Activated T-helper 17 cell treated with anti-CD3 and anti-CD28 coated beads, Interleukin-2, amount 50 U/mL, for 72 hours (primary cell): ENCODE data around the gene UBD. TPM values are rescaled to one million over a fixed set of nuclear protein-coding genes. Genes with fewer than 3 reads are reported as not detected.

Experiments used
- ATAC-seq: fragments of 150-1000 bp; cut with Tn5 transposase; replicated peaks from 2 replicates; pipeline ENCODE4 v1.10.0; 2021; ENCODE audit warnings: mild to moderate bottlenecking, moderate library complexity
- H3K27ac Mint-ChIP-seq: one replicate; pipeline ENCODE4 v1.8.0; 2022; ENCODE audit warnings: mixed read lengths
- H3K27me3 Mint-ChIP-seq: one replicate; pipeline ENCODE4 v1.8.0; 2022; ENCODE audit warnings: mixed read lengths
- H3K36me3 Mint-ChIP-seq: one replicate; pipeline ENCODE4 v1.8.0; 2022; ENCODE audit warnings: low read depth, mild to moderate bottlenecking, mixed read lengths
- H3K4me1 Mint-ChIP-seq: one replicate; pipeline ENCODE4 v1.8.0; 2022; ENCODE audit warnings: mixed read lengths
- H3K4me3 Mint-ChIP-seq: one replicate; pipeline ENCODE4 v1.8.0; 2022; ENCODE audit warnings: mild to moderate bottlenecking, mixed read lengths
- H3K9me3 Mint-ChIP-seq: one replicate; pipeline ENCODE4 v1.8.0; 2022; ENCODE audit warnings: mixed read lengths
- total RNA-seq, 2 donors: library from RNA; stranded (reverse); gene quantifications; one replicate each; pipeline ENCODE4 v1.2.3, GENCODE V29; 2022

The UBD gene
- total RNA-seq = 1 to 10 TPM in 1 of 2 donors, under 1 TPM in 1; 0.84 to 3.7 TPM

DNA sequence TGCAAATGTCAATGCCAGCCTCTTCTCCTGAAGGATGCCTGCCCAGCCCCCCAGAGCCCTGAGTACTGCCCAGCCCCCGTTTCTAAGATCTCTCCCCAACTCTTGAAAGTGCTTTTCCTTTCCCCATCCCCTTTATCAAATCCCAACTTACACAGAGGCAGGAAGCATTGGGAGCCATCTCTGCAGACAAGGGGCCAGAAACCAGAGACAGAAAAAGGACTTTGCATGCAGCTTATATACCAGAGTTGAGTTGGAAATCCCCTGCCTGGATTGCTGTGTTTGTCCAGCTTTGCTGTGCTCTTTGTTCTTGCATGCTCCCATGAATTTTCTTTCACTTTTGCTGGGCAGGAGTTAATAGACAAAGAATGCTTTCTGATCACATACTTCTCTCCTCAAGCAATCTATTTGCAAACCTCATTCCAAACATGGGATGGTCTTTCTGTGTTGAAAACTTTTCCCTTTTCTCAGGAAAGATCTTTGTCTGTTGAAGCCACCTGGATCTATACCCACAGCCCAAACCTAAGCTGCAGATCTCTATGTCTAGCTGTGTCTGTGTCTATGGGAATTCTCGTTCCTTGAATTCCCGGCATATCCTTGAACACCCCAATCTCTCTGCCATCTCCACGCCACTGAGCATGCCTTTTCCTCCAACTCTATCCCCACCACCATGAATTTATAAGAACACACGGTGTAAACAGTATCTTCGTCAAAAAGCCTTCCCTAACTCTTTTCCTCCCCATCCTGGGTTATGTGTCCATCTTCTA, at the start of gene UBD:
Gene UBD, minus strand, starts transcription at position 209 of the 764 bp plus-strand sequence. Its CDS starts 31 bp downstream, at position 178.
- Mint-ChIP-seq H3K4me1 (no peaks in the 10 kb centered on the region), H3K36me3 (no peaks in the 10 kb centered on the region), H3K27ac (no peak within 1 kb of the TSS), H3K27me3 (peaks cover 48% of the 10 kb centered on the region), H3K9me3 (no peaks in the 10 kb centered on the region), H3K4me3 (no peak within 1 kb of the TSS)
- ATAC-seq = no peak

DNA sequence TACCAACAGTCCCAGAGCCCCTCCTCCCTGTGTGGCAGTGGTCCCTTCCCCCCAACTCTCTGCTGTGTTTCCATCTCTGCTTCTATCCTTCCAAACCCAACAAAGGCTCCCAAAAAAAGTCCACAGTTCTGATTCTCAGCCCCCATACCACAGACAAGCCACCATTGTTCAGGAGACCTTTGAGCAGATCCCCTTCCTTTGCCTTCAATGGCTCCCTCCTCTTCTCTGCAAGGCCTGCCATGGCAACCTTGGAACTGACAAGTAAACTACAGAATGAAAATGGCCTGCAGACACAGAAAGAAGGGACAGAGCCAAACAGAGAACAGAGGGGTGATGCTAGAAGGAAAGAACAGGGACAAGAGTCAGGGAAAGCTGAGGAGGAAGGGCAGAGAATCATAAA, 48.6 kb upstream of the UBD start:
- ATAC-seq = no peak
- no peaks in the 10 kb centered on the region for H3K4me1 Mint-ChIP-seq
- H3K36me3 Mint-ChIP-seq = peaks cover 90% of the 10 kb centered on the region
- H3K27ac Mint-ChIP-seq = peak overlapping the region; percentile 65
- no peaks in the 10 kb centered on the region for H3K9me3 Mint-ChIP-seq
- H3K27me3 Mint-ChIP-seq = no peaks in the 10 kb centered on the region
- H3K4me3 Mint-ChIP-seq = no peak overlapping the region

DNA sequence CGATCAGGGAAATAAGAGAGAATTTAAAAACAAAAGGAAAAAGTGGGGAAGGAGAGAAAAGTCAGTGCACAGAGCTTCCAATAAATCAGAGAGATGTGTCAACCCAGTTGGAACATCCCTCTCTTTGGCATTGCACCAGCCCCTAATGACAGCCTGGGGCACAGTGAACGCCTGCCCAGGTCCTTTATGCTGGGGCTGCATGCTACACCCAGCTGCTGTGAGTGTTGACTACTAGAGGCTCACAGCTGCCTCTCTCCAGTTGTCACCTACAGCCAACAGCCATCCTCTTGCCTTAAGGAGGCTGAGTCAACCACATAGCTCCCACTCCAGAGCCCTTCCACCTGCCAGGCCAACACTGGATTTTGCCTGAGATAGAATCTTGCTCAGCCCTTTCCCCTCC, 44.4 kb upstream of the UBD start:
- ATAC-seq = no peak
- H3K27ac Mint-ChIP-seq = no peak overlapping the region
- H3K9me3 Mint-ChIP-seq = no peaks in the 10 kb centered on the region
- H3K36me3 Mint-ChIP-seq = peaks cover 78% of the 10 kb centered on the region
- no peak overlapping the region for H3K4me3 Mint-ChIP-seq
- H3K27me3 Mint-ChIP-seq = no peaks in the 10 kb centered on the region
- no peaks in the 10 kb centered on the region for H3K4me1 Mint-ChIP-seq

DNA sequence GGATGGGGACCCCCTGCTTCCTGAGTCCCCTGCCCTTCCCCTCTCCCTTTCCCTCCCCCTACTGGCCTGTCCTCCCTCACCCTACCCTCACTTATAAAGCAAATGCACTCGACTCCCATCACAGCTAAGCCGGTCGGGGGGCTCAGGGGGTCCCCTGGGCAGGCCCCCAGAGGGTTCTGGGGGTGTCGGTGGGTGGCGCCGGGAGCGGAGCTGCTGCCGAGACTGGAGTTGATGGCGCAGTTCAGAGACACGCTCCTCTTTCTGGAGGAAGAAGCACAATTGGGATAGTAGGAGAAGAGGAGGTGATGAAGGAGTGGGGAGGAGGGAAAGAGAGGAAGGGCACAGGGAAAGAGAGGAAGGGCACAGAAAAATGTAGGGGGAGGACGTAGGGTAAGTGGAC, 43.9 kb upstream of the UBD start:
- Mint-ChIP-seq H3K4me3 (no peak overlapping the region), H3K27me3 (no peaks in the 10 kb centered on the region)

DNA sequence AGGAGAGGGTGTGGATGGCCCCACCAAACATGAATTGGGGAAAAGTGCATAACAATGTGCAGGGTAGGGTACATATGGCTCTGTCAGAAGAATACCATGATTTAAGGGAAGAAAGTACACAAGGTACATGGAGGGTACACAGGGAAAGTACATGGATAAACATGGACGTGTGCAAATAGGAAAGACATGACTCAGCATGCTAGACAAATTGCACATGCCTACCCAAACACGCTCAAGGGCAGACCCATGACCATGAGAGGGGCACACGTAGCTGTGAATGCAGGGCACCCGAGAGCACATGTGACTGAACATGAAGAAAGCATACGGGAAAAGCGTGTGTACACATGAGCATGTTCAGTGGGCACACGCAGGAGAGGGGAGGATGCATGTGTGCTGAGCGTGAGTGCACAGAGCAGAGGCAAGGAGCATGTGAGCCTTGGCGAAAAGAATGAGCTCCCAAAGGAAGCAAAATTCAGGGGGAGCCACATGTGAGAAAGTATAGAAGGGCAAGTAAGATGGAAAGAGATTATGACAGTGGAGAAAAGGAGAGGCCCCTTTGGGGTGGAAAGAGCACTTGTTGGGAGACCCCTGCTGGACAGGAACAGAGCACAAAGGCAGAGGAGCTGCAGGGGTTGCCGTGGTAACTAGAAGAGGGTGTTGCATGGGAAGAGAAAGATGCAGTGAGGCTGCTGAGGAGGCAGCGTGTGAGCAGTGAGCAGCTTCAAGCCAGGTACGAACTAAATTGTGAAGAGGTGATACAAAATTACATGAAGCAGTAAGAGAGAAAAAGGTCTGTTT, 43.2 kb upstream of the UBD start:
- Mint-ChIP-seq H3K9me3 (no peaks in the 10 kb centered on the region), H3K4me1 (no peaks in the 10 kb centered on the region), H3K36me3 (peaks cover 66% of the 10 kb centered on the region), H3K27me3 (no peaks in the 10 kb centered on the region), H3K4me3 (no peak overlapping the region), H3K27ac (peak overlapping the region; percentile 31)
- no peak for ATAC-seq

More for the DNA sequence above, 43.9 kb upstream of the UBD start:
- no peaks in the 10 kb centered on the region for H3K9me3 Mint-ChIP-seq
- peaks cover 73% of the 10 kb centered on the region for H3K36me3 Mint-ChIP-seq
- no peak for ATAC-seq
- no peaks in the 10 kb centered on the region for H3K4me1 Mint-ChIP-seq
- no peak overlapping the region for H3K27ac Mint-ChIP-seq

DNA sequence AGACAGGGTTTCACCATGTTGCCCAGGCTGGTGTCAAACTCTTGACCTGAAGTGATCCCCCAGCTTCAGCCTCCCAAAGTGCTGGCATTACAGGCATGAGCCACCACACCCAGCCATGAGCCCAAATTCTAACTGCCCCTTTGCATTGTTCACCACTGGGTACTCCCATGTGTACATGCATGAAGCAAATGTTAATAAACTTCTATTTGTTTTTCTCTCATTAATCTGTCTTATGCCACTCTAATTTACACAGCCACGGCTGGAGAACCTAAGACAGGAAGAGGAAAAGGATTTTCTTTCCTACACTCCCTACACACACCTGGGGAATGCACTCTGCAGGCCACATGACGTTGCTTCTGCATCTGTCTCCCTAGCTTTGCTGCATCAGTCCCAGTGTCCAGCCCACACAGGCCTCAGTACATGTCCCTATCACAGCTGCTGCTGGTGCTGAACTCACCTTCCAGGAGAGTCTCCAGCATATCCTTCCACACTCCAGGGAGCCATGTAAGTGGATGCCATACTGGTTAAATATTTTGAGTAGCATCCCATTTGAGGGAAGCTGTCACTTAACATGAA, 38.7 kb upstream of the UBD start:
- Mint-ChIP-seq H3K27ac (no peak overlapping the region), H3K4me3 (no peak overlapping the region), H3K9me3 (no peaks in the 10 kb centered on the region), H3K27me3 (no peaks in the 10 kb centered on the region), H3K4me1 (no peaks in the 10 kb centered on the region), H3K36me3 (peaks cover 24% of the 10 kb centered on the region)
- ATAC-seq = no peak

DNA sequence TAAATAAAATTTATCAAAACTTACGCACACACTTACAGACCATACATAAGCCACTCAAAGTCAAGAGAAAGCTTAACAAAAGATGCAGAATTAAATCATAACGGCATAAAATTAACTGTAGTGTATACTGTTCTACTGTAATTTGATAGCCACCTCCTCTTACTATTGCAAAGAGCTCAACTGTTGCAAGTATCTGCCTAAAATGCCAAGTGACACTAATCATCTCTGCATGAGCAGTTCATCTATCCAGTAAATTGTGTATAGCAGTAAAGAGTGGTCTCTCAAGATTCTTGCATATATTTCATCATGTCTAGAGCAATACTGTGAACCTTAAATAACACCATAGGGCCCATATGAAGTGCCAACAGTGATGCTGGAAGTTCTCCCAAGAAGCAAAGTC, 37.7 kb upstream of the UBD start:
- no peaks in the 10 kb centered on the region for H3K27me3 Mint-ChIP-seq
- no peaks in the 10 kb centered on the region for H3K4me1 Mint-ChIP-seq
- ATAC-seq = no peak
- H3K4me3 Mint-ChIP-seq = no peak overlapping the region
- H3K27ac Mint-ChIP-seq = no peak overlapping the region
- H3K36me3 Mint-ChIP-seq = peaks cover 13% of the 10 kb centered on the region
- no peaks in the 10 kb centered on the region for H3K9me3 Mint-ChIP-seq

DNA sequence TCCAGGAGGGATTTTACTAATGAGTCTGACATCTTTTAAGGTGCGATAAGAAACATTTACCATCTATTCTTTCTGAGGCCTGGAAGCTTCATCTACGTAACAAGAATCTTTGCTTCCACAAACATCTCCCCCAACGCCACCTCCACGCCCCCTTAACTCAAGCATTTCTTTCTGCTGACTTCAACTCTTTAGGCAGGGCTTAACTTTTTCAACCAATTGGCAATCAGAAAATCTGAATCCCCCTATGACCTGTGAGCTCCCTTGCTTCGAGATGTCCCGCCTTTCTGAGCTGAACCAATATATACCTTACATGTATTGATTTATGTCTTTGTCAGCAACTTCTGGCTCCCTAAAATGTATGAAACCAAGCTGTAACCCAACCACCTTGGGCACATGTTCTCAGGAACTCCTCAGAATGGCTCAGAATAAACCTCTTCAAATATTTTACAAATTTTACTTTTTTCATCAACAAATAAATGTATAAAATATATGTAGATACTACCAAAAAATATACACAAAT, 36.9 kb upstream of the UBD start:
- Mint-ChIP-seq H3K4me3 (no peak overlapping the region), H3K4me1 (no peaks in the 10 kb centered on the region), H3K27ac (no peak overlapping the region), H3K9me3 (no peaks in the 10 kb centered on the region), H3K36me3 (peaks cover 5% of the 10 kb centered on the region), H3K27me3 (peaks cover 2% of the 10 kb centered on the region)
- no peak for ATAC-seq

DNA sequence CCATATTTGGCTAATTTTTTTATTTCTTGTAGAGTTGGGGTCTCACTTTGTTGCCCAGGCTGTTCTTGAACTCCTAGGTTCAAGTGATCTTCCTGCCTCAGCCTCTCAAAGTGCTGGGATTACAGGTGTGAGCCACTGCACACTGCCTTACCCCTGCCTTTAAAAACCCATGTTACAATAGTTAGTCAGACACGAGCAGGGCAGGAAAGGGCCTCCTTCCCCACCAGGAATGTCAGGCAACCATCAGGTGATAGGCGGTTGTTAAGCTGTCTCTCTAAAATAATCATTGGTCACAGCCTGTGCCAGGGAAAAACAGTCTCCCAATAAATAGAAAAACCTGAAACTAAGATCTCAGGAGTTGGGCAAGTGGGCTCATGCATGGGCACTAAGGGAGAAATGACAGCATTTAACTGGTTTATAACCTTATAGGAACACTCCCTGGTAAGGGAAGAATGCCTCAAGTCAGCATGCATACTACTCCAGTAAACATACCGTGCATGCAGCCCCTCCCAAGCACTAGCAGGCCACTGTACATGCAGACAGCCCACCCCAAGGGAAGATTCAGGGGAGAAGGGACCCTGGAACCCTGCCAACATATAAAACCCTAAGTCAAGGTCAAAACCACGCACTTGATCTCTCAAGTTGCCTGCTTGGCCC, 33.8 kb upstream of the UBD start:
- H3K27ac Mint-ChIP-seq = no peak overlapping the region
- H3K4me3 Mint-ChIP-seq = no peak overlapping the region
- H3K4me1 Mint-ChIP-seq = no peaks in the 10 kb centered on the region
- H3K36me3 Mint-ChIP-seq = no peaks in the 10 kb centered on the region
- ATAC-seq = no peak
- H3K27me3 Mint-ChIP-seq = peaks cover 9% of the 10 kb centered on the region
- no peaks in the 10 kb centered on the region for H3K9me3 Mint-ChIP-seq

DNA sequence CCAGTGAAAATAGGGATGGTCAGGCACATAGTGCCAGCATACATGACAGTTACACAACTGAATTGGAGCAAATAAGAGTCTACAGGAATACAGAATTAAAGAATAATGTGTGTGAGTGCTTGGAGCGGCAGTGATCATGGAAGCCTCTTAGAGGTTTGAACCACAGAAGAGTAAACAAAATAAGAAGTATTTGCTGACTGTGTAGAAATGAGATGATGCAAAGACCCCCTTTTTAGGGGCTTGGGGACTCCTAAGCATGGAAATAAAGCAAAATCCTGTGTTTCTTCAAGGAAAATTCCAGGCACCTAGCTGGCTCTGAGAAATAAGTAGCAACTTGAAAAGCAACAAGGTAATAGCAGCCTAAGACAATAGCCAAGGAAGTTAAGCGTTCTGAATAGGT, 32.1 kb upstream of the UBD start:
- H3K9me3 Mint-ChIP-seq = no peaks in the 10 kb centered on the region
- no peak overlapping the region for H3K4me3 Mint-ChIP-seq
- no peaks in the 10 kb centered on the region for H3K36me3 Mint-ChIP-seq
- ATAC-seq = no peak
- no peak overlapping the region for H3K27ac Mint-ChIP-seq
- H3K4me1 Mint-ChIP-seq = no peaks in the 10 kb centered on the region
- peaks cover 17% of the 10 kb centered on the region for H3K27me3 Mint-ChIP-seq

DNA sequence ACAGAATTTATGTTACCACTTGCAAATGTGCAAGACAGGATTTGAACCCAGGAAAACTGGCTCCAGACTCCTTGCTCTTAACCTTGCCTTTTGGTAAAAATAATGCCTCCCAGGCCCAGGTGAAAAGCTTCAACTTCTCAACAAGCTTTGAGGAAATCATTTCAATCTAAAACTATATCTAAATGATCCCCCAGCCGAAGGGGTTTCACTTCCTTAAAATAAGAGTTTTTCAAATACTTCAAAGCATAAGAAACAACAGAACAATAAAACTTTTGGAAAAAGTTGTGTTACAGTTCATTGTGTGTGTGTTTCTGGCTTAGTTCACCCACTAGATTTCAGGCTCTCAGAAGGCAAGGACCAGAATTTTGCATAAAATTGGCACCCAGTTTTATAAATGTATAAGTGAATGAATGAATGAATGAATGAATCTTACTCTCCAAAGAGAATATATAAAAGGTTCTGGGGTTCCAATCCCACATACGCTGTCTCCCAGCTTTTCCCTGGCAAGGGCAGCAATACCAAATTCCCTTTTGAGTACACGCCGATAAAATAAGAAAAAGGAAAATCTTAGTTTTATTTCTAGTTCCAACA, 30.8 kb upstream of the UBD start:
- peaks cover 17% of the 10 kb centered on the region for H3K27me3 Mint-ChIP-seq
- H3K4me3 Mint-ChIP-seq = no peak overlapping the region

DNA sequence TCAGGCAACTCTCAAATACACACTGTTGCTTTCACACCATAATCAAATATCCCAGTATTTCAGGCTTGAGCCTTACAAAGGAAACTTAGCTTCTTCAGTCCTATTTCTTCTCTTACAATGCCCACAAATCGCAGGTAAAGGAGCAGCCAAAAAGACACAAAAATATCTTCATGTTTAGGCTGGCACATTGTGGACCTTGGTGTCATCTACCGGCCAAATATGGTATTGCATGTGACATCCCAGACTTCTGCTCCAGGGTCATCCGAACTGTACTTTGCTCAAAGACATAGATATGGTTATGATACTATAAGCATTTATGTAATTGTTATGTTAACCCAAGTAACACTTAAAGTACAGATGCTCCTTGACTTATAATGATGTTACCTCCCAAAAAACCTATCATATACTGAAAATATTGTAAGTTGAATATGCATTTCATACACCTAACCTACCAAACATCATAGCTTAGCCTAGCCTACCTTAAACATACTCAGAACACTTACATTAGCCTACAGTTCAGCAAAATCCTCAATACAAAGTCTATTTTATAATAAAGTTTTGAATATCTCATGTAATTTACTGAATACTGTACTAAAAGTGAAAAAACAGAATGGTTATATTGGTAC, 30.0 kb upstream of the UBD start:
- Mint-ChIP-seq H3K27ac (no peak overlapping the region), H3K27me3 (peaks cover 19% of the 10 kb centered on the region), H3K36me3 (no peaks in the 10 kb centered on the region), H3K4me3 (no peak overlapping the region), H3K9me3 (no peaks in the 10 kb centered on the region), H3K4me1 (no peaks in the 10 kb centered on the region)
- ATAC-seq = peak; percentile 51

More for the DNA sequence above, 30.8 kb upstream of the UBD start:
- Mint-ChIP-seq H3K9me3 (no peaks in the 10 kb centered on the region), H3K4me1 (no peaks in the 10 kb centered on the region), H3K36me3 (no peaks in the 10 kb centered on the region), H3K27ac (no peak overlapping the region)
- ATAC-seq = no peak

DNA sequence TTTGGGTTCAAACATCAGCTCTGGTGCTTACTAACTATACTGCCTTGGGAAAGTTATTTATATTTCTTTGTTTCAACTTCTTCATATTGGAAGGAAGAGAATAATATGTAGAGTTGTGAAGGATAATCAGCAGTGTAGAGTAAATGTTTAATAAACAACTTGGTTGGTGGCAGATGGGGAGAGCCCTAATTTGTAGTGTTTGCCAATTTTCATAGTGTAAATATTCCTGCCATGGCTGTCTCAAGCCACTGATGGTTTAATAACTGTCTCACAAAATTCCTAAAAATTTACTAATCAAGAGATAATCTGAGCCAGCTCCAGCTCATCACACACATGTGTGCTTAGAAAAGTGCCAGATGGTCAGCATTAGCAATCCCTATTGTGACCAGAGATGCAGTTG, 25.3 kb upstream of the UBD start, which contains the start of gene OR2H2:
Gene OR2H2, plus strand, starts transcription at position 301 of the 400 bp plus-strand sequence. CDS start 2,824 bp downstream, outside the sequence.
- H3K36me3 Mint-ChIP-seq = no peaks in the 10 kb centered on the region
- ATAC-seq = no peak
- no peaks in the 10 kb centered on the region for H3K9me3 Mint-ChIP-seq
- no peak within 1 kb of the TSS for H3K4me3 Mint-ChIP-seq
- H3K4me1 Mint-ChIP-seq = no peaks in the 10 kb centered on the region
- H3K27ac Mint-ChIP-seq = no peak within 1 kb of the TSS
- H3K27me3 Mint-ChIP-seq = peaks cover 19% of the 10 kb centered on the region
